Measurements from ENCODE around the gene MZF1.
"Not testable (repeated sequence)": the region's sequence is repeated elsewhere in the genome, so short reads cannot be mapped to it uniquely, and the experiment has no call there.

DNA sequence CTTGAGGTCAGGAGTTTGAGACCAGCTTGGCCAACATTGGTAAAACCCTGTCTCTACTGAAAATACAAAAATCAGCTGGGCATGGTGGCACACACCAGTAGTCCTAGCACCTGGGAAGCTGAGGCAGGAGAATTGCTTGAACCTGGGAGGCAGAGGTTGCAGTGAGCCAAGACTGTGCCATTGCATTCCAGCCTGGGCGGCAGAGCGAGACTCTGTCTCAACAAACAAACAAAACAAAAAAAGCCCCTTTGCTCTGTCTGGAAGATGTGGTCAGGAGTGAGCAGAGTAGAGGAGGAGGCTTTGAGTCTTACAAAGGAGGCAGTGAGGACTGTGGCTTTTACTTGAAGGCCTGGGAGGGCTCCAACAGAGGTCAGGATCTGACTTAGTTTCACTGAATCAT, 4.4 kb upstream of the MZF1 start:
- TF ChIP-seq, protein P1, sequence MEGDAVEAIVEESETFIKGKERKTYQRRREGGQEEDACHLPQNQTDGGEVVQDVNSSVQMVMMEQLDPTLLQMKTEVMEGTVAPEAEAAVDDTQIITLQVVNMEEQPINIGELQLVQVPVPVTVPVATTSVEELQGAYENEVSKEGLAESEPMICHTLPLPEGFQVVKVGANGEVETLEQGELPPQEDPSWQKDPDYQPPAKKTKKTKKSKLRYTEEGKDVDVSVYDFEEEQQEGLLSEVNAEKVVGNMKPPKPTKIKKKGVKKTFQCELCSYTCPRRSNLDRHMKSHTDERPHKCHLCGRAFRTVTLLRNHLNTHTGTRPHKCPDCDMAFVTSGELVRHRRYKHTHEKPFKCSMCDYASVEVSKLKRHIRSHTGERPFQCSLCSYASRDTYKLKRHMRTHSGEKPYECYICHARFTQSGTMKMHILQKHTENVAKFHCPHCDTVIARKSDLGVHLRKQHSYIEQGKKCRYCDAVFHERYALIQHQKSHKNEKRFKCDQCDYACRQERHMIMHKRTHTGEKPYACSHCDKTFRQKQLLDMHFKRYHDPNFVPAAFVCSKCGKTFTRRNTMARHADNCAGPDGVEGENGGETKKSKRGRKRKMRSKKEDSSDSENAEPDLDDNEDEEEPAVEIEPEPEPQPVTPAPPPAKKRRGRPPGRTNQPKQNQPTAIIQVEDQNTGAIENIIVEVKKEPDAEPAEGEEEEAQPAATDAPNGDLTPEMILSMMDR (IDR thresholded peaks at IDR 0.05): not testable (repeated sequence)
- TF ChIP-seq POLR2A (IDR thresholded peaks at IDR 0.05): not testable (repeated sequence)
